UCSD-AML1 (cell line): ENCODE results near the gene DCDC2B.

ENCODE experiments used
- DNase-seq: peaks from one replicate; lab custom pipeline; 2025; ENCODE audit not compliant: unreplicated experiment; lab: John Stamatoyannopoulos, UW

Gene DCDC2B

GRCh38 chr1:32221980-32222755 lies 13.3 kb downstream of the DCDC2B start, which contains the start of the genes EIF3I and TMEM234:
EIF3I (plus strand) TSS chr1:32222407; CDS start chr1:32222442, 35 bp downstream.
TMEM234 (minus strand) TSS chr1:32222353; CDS start chr1:32222322, 31 bp downstream.
- DNase-seq = peak; percentile 87

- DNase-seq = no peak
These were observed 14.8 kb downstream of the DCDC2B start for GRCh38 chr1:32223683-32224082.

GRCh38 chr1:32224285-32224684 lies 15.4 kb downstream of the DCDC2B start:
- DNase-seq = no peak

- DNase-seq = no peak
These were observed 19.9 kb downstream of the DCDC2B start for GRCh38 chr1:32228771-32229170.

- no peak for DNase-seq
These were observed 23.0 kb downstream of the DCDC2B start for GRCh38 chr1:32231843-32232432.

- DNase-seq = no peak
These were observed 23.8 kb downstream of the DCDC2B start for GRCh38 chr1:32232558-32233304.

GRCh38 chr1:32234792-32235191 lies 25.9 kb downstream of the DCDC2B start:
- DNase-seq = no peak

GRCh38 chr1:32239337-32239736 lies 30.4 kb downstream of the DCDC2B start:
- DNase-seq = no peak

GRCh38 chr1:32239790-32240139 lies 30.9 kb downstream of the DCDC2B start:
- no peak for DNase-seq

GRCh38 chr1:32240140-32240951 lies 31.5 kb downstream of the DCDC2B start:
- peak; percentile 40 for DNase-seq

GRCh38 chr1:32241001-32241763 lies 32.3 kb downstream of the DCDC2B start:
- no peak for DNase-seq

GRCh38 chr1:32242341-32242851 lies 33.5 kb downstream of the DCDC2B start:
- peak; percentile 43 for DNase-seq

GRCh38 chr1:32246888-32247273 lies 38.0 kb downstream of the DCDC2B start, which contains the start of gene FAM167B:
FAM167B (plus strand) TSS chr1:32247222; CDS start chr1:32247422, 200 bp downstream.
- no peak for DNase-seq

- no peak for DNase-seq
These were observed 38.6 kb downstream of the DCDC2B start for GRCh38 chr1:32247452-32247851.

GRCh38 chr1:32247983-32248889 lies 39.3 kb downstream of the DCDC2B start:
- DNase-seq = peak; percentile 86

GRCh38 chr1:32249831-32250525 lies 41.1 kb downstream of the DCDC2B start:
- DNase-seq = peak; percentile 81

GRCh38 chr1:32250893-32251716 lies 42.2 kb downstream of the DCDC2B start, which contains the start of gene LCK:
LCK (plus strand) TSS chr1:32251265; CDS start chr1:32274330, 23,065 bp downstream.
- peak; percentile 35 for DNase-seq
